Stimulated activated memory B cell treated with anti-CD40 and anti-IgM and Interleukin-4, amounts not matched to agents 10 μg/mL and 1 μg/mL and 100 μg/mL, for 72 hours (primary cell): Measurements from ENCODE around the gene ITGB1BP1.

Experiments
- ATAC-seq: fragments of 150-1000 bp; cut with Tn5 transposase; 2 replicates; pipeline ENCODE4 v1.10.0; 2021
- H3K27ac Mint-ChIP-seq: one replicate; pipeline ENCODE4 v1.8.0; 2022; ENCODE audit warnings: mild to moderate bottlenecking, mixed read lengths
- H3K27me3 Mint-ChIP-seq: one replicate; pipeline ENCODE4 v1.8.0; 2022; ENCODE audit warnings: mixed read lengths
- H3K36me3 Mint-ChIP-seq: one replicate; pipeline ENCODE4 v1.8.0; 2022; ENCODE audit warnings: mixed read lengths
- H3K4me1 Mint-ChIP-seq: one replicate; pipeline ENCODE4 v1.8.0; 2022; ENCODE audit warnings: mixed read lengths
- H3K4me3 Mint-ChIP-seq: one replicate; pipeline ENCODE4 v1.8.0; 2022; ENCODE audit warnings: mild to moderate bottlenecking, moderate library complexity, mixed read lengths
- H3K9me3 Mint-ChIP-seq: one replicate; pipeline ENCODE4 v1.8.0; 2022; ENCODE audit warnings: mixed read lengths

The ITGB1BP1 gene

DNA sequence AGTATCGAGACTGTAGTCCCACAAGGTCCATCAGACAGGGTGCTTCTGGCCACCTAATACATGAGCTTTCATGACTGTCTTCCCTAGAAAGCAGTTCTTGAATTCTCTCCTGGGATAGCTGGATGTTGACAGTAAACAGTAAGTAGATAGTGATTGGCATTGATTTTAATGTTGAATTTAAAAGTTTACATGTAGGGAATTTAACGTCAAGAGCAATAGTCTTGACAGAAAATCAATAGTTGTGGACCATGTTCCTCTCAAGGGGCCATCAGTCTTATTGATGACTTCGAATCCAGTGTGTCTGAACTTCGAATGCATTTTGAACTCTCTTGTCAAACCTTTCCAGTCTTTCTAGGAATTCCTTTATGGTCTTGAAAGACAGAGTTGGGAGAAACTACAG lies 63.9 kb downstream of the ITGB1BP1 start:
- ATAC-seq = no peak
- Mint-ChIP-seq H3K4me1 (peaks cover 7% of the 10 kb centered on the region), H3K36me3 (no peaks in the 10 kb centered on the region), H3K4me3 (no peak overlapping the region), H3K27ac (no peak overlapping the region), H3K27me3 (peaks cover 15% of the 10 kb centered on the region), H3K9me3 (no peaks in the 10 kb centered on the region)

DNA sequence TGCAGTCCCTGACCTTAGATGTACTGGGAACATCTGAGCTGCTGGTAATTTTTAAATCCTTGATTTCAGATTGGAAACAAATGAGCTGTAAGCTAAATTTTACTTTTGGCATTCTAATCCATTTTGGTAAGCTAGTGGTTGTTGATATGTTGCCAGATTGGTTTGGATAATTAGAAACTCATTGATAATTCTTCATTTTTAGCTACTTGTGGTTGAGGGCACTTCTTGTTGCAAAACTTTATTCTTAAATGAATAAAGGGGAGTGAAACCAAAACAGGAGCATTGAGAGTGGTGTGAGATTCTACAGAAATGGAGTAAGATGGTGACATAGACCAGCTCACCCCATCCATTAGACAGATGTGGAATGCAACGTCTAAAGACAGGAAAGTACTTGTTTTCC lies 64.5 kb downstream of the ITGB1BP1 start:
- peaks cover 21% of the 10 kb centered on the region for H3K27me3 Mint-ChIP-seq
- no peak overlapping the region for H3K27ac Mint-ChIP-seq
- no peaks in the 10 kb centered on the region for H3K9me3 Mint-ChIP-seq
- H3K36me3 Mint-ChIP-seq = no peaks in the 10 kb centered on the region
- H3K4me1 Mint-ChIP-seq = peaks cover 7% of the 10 kb centered on the region
- ATAC-seq = no peak
- H3K4me3 Mint-ChIP-seq = no peak overlapping the region

DNA sequence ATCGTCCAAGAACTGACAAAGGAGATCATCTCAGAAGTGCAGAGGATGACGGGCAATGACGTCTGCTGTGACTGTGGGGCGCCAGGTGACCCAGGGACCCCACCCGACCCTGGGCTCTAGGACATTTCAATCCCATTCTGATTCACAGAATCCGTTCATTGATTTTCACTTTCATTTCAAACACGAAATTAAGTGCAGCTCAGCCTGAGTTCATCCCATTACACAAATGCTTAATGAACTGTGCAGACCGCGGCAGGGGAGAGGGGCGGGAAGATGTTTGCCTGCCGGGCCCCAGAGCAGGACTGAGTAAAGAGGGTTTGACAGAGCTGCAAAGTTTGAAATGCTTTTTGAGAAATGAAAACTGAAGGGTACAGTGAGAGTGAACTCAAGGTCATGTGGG lies 67.1 kb downstream of the ITGB1BP1 start:
- Mint-ChIP-seq H3K4me3 (no peak overlapping the region), H3K27me3 (peaks cover 33% of the 10 kb centered on the region), H3K36me3 (no peaks in the 10 kb centered on the region), H3K27ac (no peak overlapping the region), H3K9me3 (no peaks in the 10 kb centered on the region), H3K4me1 (peaks cover 7% of the 10 kb centered on the region)
- no peak for ATAC-seq

DNA sequence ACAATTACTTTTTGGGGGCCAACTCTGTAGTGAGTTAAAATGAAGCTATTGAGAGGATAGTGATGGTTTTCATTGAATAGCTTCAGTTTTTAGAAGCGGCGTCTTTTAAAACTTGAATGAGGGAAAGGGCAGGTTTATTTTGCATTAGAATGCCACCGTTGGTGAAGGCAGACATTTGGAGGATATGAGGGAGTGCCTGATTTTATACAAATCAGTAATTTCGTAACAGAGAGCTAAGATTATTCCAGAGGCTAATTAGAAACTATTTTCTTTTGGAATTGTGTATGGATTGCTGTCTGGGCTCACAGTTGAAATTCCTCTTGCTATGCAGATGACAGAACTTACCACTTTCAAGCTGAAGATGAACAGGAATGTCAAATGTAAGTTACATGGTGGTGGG lies 67.6 kb downstream of the ITGB1BP1 start:
- H3K27ac Mint-ChIP-seq = no peak overlapping the region
- peaks cover 33% of the 10 kb centered on the region for H3K27me3 Mint-ChIP-seq
- H3K9me3 Mint-ChIP-seq = no peaks in the 10 kb centered on the region
- peaks cover 7% of the 10 kb centered on the region for H3K4me1 Mint-ChIP-seq
- no peak for ATAC-seq
- H3K36me3 Mint-ChIP-seq = no peaks in the 10 kb centered on the region
- no peak overlapping the region for H3K4me3 Mint-ChIP-seq

DNA sequence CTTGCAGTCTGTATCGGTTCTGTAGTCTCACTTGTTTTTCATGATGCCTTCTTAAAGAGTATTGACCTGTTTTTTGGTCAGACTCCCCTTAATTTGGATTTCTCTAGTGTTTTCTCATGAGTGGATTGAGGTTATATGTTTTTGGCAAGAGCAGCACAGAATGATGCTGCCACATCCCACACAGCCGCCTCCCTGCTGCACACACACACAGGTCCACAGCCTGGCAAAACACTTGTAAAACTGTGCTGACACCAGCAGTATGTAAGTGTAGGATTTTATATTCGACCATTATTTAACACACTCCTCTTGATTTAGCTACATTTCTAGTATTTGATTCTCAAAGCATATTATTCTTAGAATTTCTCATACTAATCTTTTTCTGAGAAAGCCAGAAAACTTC lies 68.1 kb downstream of the ITGB1BP1 start:
- no peak for ATAC-seq
- Mint-ChIP-seq H3K4me1 (peaks cover 7% of the 10 kb centered on the region), H3K27me3 (peaks cover 36% of the 10 kb centered on the region)

DNA sequence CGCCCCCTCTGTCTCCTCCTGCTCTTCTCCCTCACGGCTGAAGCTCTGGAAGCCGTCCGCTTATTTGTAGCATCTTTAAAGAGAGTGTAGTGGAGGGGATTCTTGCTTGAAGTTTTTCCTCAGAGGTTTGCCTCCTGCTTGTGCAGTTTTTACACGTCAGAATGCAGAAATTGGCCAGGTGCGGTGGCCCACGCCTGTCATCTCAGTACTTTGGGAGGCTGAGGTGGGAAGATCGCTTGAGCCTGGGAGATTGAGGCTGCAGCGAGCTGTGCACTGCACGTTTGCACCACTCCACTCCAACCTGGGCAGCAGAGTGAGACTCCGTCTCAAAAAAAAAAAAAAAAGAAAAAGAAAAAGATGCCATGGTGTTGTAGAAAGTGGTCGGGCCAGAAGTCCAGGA lies 69.0 kb downstream of the ITGB1BP1 start:
- Mint-ChIP-seq H3K4me1 (peaks cover 7% of the 10 kb centered on the region), H3K36me3 (no peaks in the 10 kb centered on the region), H3K9me3 (no peaks in the 10 kb centered on the region), H3K4me3 (no peak overlapping the region), H3K27me3 (peaks cover 39% of the 10 kb centered on the region), H3K27ac (no peak overlapping the region)
- no peak for ATAC-seq

More for the DNA sequence above, 68.1 kb downstream of the ITGB1BP1 start:
- Mint-ChIP-seq H3K9me3 (no peaks in the 10 kb centered on the region), H3K4me3 (no peak overlapping the region), H3K27ac (no peak overlapping the region), H3K36me3 (no peaks in the 10 kb centered on the region)
